Activated CD8-positive, alpha-beta memory T cell treated with anti-CD3 and anti-CD28 coated beads, Interleukin-2, amount 10 ng/mL, durations not matched to agents 7 days and 5 days (primary cell): ENCODE data around the gene MAP3K2. TPM values are rescaled to one million over a fixed set of nuclear protein-coding genes. Genes with fewer than 3 reads are reported as not detected.

Experiments
- ATAC-seq: fragments of 150-1000 bp; cut with Tn5 transposase; one replicate; pipeline ENCODE4 v1.10.0; 2021; ENCODE audit warnings: moderate library complexity
- CTCF ChIA-PET: fragments of 350-600 bp; sonication (Branson Sonifier 250); formaldehyde crosslinking; loops from one replicate; lab custom pipeline; 2021; ENCODE audit warnings: antibody characterized with exemption; lab: Charles Lee
- DNase-seq: peaks from one replicate; pipeline ENCODE4 v3.0.0-alpha.2; 2020
- H3K27ac Mint-ChIP-seq: one replicate; pipeline ENCODE4 v1.8.0; 2021; ENCODE audit warnings: mild to moderate bottlenecking, mixed read lengths
- H3K27me3 Mint-ChIP-seq: one replicate; pipeline ENCODE4 v1.8.0; 2021; ENCODE audit warnings: mixed read lengths
- H3K36me3 Mint-ChIP-seq: one replicate; pipeline ENCODE4 v1.8.0; 2021; ENCODE audit warnings: mild to moderate bottlenecking, mixed read lengths
- H3K4me1 Mint-ChIP-seq: one replicate; pipeline ENCODE4 v1.8.0; 2021; ENCODE audit warnings: mixed read lengths
- H3K4me3 Mint-ChIP-seq: one replicate; pipeline ENCODE4 v1.8.0; 2021; ENCODE audit warnings: mild to moderate bottlenecking, moderate library complexity, mixed read lengths
- H3K9me3 Mint-ChIP-seq: one replicate; pipeline ENCODE4 v1.8.0; 2022; ENCODE audit warnings: low read depth, mixed read lengths
- total RNA-seq, 2 experiments: library from RNA; stranded (reverse); gene quantifications; one replicate each; pipeline ENCODE4 v1.2.3, GENCODE V29; 2021

MAP3K2 gene
- total RNA-seq, 2 experiments from 2014 or later, result 53.5 to 56.9 TPM

DNA sequence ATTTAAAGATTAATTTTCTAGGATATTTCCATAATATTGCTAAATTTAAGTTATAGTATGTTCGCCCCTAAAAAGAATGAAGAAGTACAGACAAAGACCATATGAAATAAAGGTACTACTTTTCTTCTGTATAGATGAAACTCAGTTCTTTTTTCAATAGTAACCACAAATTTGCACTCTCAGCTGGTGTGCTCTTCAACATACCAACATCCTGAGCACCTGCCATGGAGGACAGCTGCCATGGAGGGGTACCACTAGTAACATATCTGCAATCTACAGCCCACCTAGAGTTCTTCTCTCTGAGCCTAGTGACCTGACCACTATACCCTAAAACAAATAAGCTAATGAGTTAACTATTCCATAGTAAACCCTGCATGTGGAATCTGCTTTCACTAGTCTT, 57.0 kb downstream of the MAP3K2 start:
- ATAC-seq (no peak), DNase-seq (no peak)
- Mint-ChIP-seq H3K4me3 (no peak overlapping the region), H3K27ac (no peak overlapping the region), H3K4me1 (no peaks in the 10 kb centered on the region), H3K9me3 (no peaks in the 10 kb centered on the region), H3K36me3 (peaks cover 13% of the 10 kb centered on the region), H3K27me3 (no peaks in the 10 kb centered on the region)
- CTCF ChIA-PET, result interaction anchor here (0.7 kb wide), 1 partner anchor 80 kb away, joined by 3 read pairs; no protein-coding TSS in a partner anchor

DNA sequence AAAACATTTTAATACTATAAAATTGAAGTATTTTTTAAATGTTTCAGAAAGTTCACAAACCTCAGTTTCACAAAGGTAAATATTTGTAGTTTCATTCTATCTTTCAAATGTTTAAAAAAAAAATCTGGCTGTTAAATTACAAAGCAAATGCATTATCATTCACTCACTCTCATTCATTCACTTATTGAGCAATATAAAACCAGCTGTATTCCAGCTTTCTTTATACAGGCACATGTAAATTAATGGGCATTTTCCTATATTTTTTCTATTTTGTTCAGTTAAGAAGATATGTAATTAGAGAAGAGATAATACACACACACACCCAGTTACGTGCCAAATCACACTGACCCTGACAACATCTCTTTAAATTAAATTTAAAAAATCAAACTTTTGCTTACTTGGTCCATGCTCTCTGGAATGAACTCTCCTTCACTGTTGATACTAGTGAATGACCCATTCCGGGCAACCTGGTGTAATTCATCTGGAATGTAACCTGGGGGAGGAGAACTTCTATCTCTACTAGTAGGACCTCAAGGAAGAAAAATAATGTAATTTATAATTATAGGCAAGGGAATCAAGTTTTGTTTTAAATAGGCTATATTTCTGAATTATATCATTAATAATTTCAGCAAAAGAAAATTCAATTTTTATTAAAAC, 61.4 kb downstream of the MAP3K2 start:
- Mint-ChIP-seq H3K27ac (no peak overlapping the region), H3K27me3 (no peaks in the 10 kb centered on the region), H3K9me3 (no peaks in the 10 kb centered on the region), H3K36me3 (peaks cover 17% of the 10 kb centered on the region), H3K4me3 (no peak overlapping the region), H3K4me1 (no peaks in the 10 kb centered on the region)
- DNase-seq (no peak), ATAC-seq (no peak)
- CTCF ChIA-PET, result interaction anchor here (0.9 to 2.1 kb wide), 2 partner anchors 90 to 153 kb away, joined by 4 to 7 read pairs; no protein-coding TSS in a partner anchor

DNA sequence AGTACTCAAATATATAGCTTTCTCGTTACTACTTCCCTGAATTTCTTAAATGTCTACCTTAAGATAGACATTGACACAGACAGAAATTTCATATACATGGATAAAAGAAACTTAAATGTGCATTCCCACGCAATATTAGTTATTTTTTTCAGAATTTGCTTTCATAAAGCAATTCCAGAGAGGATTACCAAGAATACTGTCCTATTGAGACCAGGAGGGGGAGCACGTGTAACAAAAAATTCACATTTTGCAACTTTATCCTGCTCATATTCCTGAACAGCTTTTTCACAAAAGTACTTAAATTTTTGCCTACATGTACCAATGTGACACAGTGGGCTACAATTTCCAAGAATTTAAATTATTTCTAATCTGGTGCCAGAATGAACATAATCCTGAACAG, 63.1 kb downstream of the MAP3K2 start:
- no peak for DNase-seq
- peaks cover 34% of the 10 kb centered on the region for H3K36me3 Mint-ChIP-seq
- H3K4me3 Mint-ChIP-seq, result no peak overlapping the region
- ATAC-seq, result no peak
- no peak overlapping the region for H3K27ac Mint-ChIP-seq
- H3K9me3 Mint-ChIP-seq, result peaks cover 4% of the 10 kb centered on the region
- H3K4me1 Mint-ChIP-seq, result no peaks in the 10 kb centered on the region
- H3K27me3 Mint-ChIP-seq, result no peaks in the 10 kb centered on the region
- CTCF ChIA-PET, result interaction anchor here (0.9 to 1.3 kb wide), 4 partner anchors 41 to 146 kb away, joined by 3 to 4 read pairs (median 3); no protein-coding TSS in a partner anchor

DNA sequence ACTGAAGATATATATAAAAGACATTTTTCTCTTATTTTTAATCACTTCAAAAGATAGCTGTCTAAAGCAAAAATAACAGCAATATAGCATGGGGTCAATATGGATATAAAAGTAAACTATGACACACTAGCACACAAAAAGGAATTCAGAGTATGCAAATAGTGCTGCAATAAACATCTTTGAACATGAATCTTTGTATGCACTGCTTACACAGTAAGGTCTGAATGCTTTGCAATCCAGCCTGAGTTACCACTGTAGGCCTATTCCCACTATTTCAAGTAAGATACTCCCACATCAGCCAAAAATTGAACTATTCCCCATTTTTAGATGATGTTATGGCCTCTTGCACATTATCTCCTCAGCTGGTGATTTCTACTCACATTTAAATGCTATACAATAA, 66.5 kb downstream of the MAP3K2 start:
- Mint-ChIP-seq H3K27me3 (no peaks in the 10 kb centered on the region), H3K27ac (no peak overlapping the region), H3K9me3 (peaks cover 4% of the 10 kb centered on the region), H3K4me3 (no peak overlapping the region), H3K36me3 (peaks cover 47% of the 10 kb centered on the region), H3K4me1 (no peaks in the 10 kb centered on the region)
- no peak for DNase-seq
- ATAC-seq, result no peak
- CTCF ChIA-PET, result no interaction called here

DNA sequence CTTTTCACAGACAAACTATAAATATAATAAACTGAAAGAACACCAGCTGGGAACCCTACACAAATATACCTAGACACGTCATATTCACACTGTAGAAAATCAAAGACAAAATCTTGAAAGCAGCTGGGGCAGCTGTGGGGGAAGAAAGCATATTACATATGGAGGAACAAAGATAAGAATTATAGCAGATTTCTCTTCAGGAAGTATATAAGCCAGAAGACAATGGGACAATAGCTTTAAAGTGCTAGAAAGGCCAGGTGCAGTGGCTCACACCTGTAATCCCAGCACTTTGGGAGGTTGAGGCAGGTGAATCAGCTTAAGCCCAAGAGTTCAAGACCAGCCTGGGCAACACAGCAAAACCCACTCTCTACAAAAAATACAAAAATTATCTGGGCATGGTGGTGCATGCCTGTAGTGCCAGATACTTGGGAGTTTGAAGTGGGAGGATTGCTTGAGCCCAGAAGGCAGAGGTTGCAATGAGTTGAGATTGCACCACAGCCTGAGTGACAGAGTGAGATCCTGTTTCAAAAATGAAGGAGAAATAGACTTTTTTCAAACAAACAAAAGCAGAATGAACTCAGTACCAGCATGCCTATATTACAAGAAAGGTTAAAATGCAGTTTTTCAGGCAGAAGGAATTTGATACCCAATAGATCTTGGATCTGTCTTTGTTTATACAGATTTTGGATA, 67.0 kb downstream of the MAP3K2 start:
- DNase-seq (no peak), ATAC-seq (no peak)
- Mint-ChIP-seq H3K27ac (no peak overlapping the region), H3K4me1 (no peaks in the 10 kb centered on the region), H3K36me3 (peaks cover 47% of the 10 kb centered on the region), H3K9me3 (peaks cover 4% of the 10 kb centered on the region), H3K27me3 (no peaks in the 10 kb centered on the region), H3K4me3 (no peak overlapping the region)
- CTCF ChIA-PET, result no interaction called here

DNA sequence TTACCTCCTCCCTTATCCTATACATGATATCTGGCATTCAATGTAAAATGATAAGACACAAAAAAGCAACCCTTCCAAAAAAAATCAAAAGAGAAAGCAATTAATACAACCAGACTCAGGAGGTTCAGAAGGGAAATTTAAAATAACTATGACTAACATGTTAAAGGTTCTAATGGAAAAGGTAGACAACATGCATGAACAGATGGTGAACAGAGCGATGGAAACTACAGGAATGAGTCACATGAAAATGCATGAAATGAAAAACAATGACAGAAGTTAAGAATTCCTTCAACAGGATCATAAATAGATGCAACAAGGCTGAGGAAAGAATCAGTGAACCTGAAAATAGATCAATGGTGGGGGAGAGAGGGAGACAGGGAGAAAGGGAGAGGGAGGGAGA, 67.7 kb downstream of the MAP3K2 start:
- CTCF ChIA-PET, result interaction anchor here (0.7 kb wide), 2 partner anchors 18 to 23 kb away, joined by 3 read pairs; no protein-coding TSS in a partner anchor
- Mint-ChIP-seq H3K36me3 (peaks cover 49% of the 10 kb centered on the region), H3K4me3 (no peak overlapping the region), H3K27me3 (no peaks in the 10 kb centered on the region), H3K9me3 (peaks cover 4% of the 10 kb centered on the region), H3K27ac (no peak overlapping the region), H3K4me1 (no peaks in the 10 kb centered on the region)
- no peak for DNase-seq
- ATAC-seq, result no peak

DNA sequence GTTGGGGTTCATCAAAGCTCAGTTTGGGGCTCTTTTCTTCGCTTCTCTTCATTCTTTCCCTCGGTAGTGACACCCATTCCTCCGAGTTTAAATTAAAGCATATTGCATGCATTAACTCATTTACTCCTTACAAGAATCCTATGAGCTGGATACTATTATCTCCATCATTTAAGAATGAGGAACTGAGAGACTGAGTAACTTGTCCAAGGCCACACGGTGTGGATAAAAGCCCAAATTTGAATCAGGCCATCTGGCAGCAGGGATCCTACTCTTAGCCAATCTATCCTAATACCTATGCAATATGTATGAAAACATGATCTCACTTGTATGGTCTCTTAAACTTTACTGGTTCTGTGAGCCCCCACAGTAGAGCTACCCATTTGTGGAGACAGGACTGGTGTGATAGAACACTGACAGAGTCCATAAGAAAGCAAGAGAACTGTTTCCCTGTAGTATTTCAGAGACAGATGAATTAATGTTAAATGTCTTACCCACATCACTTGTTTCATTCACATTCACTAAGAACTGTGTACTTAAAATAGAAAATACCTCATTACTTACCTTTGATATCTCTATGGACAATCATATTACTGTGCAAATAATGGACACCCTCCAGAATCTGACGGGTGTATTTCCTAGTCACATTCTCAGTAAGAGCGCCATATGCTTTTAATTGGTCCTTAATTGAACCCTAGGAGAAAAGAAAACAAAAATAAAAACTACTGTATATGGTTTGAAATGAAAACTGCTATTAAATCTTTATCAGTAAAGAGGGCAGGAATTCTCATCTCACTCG, 73.4 kb downstream of the MAP3K2 start:
- H3K27me3 Mint-ChIP-seq, result no peaks in the 10 kb centered on the region
- H3K4me3 Mint-ChIP-seq, result no peak overlapping the region
- DNase-seq, result no peak
- H3K4me1 Mint-ChIP-seq, result no peaks in the 10 kb centered on the region
- CTCF ChIA-PET, result no interaction called here
- H3K9me3 Mint-ChIP-seq, result no peaks in the 10 kb centered on the region
- ATAC-seq, result no peak
- peaks cover 37% of the 10 kb centered on the region for H3K36me3 Mint-ChIP-seq
- H3K27ac Mint-ChIP-seq, result no peak overlapping the region

DNA sequence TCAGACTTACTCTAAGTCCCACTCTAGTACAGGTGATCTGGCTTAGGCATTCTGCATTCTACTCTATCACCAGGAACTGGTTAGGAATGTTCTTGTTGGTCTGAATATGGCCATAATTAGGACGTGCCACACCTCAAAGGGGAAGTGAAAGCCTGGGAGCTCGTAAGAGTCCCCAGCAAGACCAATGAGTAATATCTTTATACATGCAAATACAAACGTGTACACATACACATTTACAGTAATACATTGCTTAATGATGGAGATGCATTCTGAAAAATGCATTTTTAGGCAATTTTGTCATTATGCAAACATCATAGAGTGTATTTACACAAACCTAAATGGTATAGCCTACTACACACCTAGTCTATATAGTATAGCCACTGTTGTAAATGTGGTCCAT, 74.4 kb downstream of the MAP3K2 start:
- ATAC-seq (no peak), DNase-seq (no peak)
- H3K27me3 Mint-ChIP-seq, result no peaks in the 10 kb centered on the region
- CTCF ChIA-PET, result no interaction called here
- peaks cover 29% of the 10 kb centered on the region for H3K36me3 Mint-ChIP-seq
- no peaks in the 10 kb centered on the region for H3K9me3 Mint-ChIP-seq
- no peak overlapping the region for H3K27ac Mint-ChIP-seq
- H3K4me3 Mint-ChIP-seq, result no peak overlapping the region
- no peaks in the 10 kb centered on the region for H3K4me1 Mint-ChIP-seq

DNA sequence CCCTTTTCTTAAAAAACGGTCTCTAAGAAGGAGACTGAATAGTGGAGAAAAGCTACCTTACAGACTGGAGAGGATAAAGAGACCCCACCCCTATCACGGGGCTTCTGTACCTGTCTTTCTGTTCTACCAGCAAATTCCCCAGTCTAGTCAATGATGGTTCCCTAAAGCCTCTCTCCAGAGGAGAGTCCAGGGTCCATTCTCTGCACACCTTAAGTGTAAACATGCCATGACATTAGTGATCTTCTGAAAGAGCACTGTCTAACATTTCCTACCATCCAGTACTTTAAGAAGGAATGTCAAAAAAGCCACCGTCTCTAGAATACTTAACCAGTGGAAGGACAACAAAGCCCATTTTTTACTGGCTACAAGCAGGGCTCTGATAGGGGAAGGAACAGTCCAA, 76.8 kb downstream of the MAP3K2 start:
- Mint-ChIP-seq H3K27me3 (no peaks in the 10 kb centered on the region), H3K4me1 (no peaks in the 10 kb centered on the region), H3K4me3 (no peak overlapping the region), H3K9me3 (no peaks in the 10 kb centered on the region), H3K36me3 (peaks cover 30% of the 10 kb centered on the region), H3K27ac (no peak overlapping the region)
- CTCF ChIA-PET, result no interaction called here
- DNase-seq (no peak), ATAC-seq (no peak)

DNA sequence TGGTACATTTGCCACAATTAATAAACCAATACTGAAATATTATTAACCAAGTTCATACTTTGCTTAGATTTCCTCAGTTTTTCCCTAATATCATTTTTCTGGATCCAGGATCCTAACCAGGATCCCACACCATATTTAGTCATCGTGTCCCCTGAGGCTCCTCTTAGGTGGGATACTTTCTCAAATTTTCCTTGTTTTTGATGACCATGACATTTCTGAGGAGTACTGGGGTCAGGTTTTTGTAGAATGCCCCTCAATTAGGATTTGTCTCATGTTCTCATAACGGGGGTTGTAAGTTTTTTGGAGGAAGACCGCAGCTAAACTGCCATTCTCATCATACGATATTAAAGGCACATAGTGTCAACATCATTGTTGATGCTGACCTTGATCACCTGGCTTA, 78.3 kb downstream of the MAP3K2 start:
- no peak for DNase-seq
- no peaks in the 10 kb centered on the region for H3K4me1 Mint-ChIP-seq

DNA sequence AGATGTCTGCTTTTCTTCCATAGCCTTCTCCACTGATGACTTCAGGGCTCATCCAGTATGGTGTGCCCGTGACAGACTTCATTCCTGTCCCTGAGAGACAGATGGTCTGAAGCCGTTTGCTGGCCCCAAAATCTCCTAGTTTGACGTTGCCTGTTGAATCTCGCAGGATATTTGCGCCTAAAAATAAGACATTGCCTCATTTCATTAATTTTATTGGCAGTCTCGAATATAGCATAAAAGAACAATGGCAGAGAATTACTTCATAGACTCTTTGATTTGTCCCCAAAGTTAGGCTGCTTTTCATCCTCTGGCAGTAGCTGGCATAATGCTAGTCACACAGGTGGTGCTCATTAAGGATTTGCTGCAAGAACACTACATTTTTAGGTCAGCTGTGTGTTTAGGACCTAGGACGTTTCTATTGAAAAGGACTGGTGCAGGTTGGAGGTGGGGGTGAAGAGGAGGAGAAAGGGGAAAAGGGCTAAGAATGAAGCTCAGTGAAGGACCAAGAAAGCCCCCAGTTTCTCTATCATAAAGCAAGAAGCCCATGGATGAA, 79.1 kb downstream of the MAP3K2 start:
- Mint-ChIP-seq H3K36me3 (peaks cover 22% of the 10 kb centered on the region), H3K27me3 (no peaks in the 10 kb centered on the region), H3K27ac (no peak overlapping the region), H3K4me3 (no peak overlapping the region), H3K4me1 (no peaks in the 10 kb centered on the region), H3K9me3 (no peaks in the 10 kb centered on the region)
- no peak for DNase-seq
- CTCF ChIA-PET, result no interaction called here
- ATAC-seq, result no peak

More for the DNA sequence above, 78.3 kb downstream of the MAP3K2 start:
- no peak for ATAC-seq
- CTCF ChIA-PET, result no interaction called here
- Mint-ChIP-seq H3K4me3 (no peak overlapping the region), H3K27me3 (no peaks in the 10 kb centered on the region), H3K36me3 (peaks cover 26% of the 10 kb centered on the region), H3K27ac (no peak overlapping the region), H3K9me3 (no peaks in the 10 kb centered on the region)

DNA sequence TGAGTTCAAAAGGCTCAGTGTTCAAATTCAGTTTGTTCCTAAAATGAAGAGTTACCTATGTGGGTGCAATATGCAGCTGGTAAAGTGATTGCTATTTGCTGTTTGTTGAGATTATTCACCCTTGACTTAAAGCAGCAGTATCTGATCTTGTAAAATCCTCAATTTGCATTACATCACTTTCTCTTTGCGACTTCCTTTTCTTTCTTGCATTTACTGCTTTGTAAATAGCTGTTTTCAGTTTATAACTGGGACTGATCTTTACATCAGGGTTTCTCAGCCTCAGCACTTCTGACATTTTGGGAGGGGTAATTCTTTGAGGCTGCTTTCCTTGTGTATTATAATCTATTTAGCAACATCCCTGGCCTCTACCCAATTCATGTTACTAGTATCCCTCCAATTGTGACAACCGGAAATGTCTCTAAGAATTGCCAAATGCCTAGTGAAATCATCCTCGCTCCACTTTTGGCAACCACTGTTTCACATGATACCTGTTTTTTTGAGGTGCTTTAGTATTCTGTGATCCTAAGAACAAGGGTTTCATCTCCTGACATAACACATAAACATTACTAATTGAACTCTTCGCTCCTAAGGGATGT, 81.7 kb downstream of the MAP3K2 start:
- CTCF ChIA-PET, result no interaction called here
- no peak overlapping the region for H3K4me3 Mint-ChIP-seq
- no peak overlapping the region for H3K27ac Mint-ChIP-seq
- H3K27me3 Mint-ChIP-seq, result no peaks in the 10 kb centered on the region
- H3K36me3 Mint-ChIP-seq, result peaks cover 17% of the 10 kb centered on the region
- H3K9me3 Mint-ChIP-seq, result no peaks in the 10 kb centered on the region
- DNase-seq, result no peak
- ATAC-seq, result no peak
- H3K4me1 Mint-ChIP-seq, result no peaks in the 10 kb centered on the region

DNA sequence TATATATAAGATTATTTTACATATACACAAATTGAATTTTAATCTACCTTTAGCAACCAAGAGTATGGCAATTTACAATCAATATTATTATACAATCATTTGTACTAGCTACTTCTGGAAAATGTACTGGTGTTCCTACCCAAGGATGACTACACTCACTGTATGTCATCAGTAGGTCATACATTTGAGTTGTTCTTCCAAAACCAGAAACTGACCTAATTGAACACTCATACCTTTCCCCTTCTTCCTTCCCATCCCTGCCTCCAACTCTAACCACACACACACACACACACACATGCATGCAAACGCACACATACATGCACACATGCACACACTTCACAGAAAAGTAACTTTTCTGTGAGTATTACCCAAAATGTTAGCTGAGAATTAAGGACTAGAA, 85.6 kb downstream of the MAP3K2 start:
- H3K36me3 Mint-ChIP-seq, result peaks cover 13% of the 10 kb centered on the region
- no peaks in the 10 kb centered on the region for H3K9me3 Mint-ChIP-seq
- no peaks in the 10 kb centered on the region for H3K4me1 Mint-ChIP-seq
- CTCF ChIA-PET, result interaction anchor here (0.5 to 1.7 kb wide), 2 partner anchors 18 to 177 kb away, joined by 3 to 5 read pairs; no protein-coding TSS in a partner anchor
- H3K27me3 Mint-ChIP-seq, result no peaks in the 10 kb centered on the region
- no peak for ATAC-seq
- no peak overlapping the region for H3K4me3 Mint-ChIP-seq
- no peak overlapping the region for H3K27ac Mint-ChIP-seq
- no peak for DNase-seq
